ENCODE measurements around the gene SLC38A4.

SLC38A4 gene

GRCh38 chr12:46824709-46825108 is 1.1 kb downstream of the SLC38A4 start:
- H3K27ac ChIP-seq (ENCODE audit: low read depth, low read length), result no peak overlapping the region
- no peaks in the 10 kb centered on the region for H3K79me2 ChIP-seq (ENCODE audit: insufficient read depth, low read length)
- H3K4me2 ChIP-seq (ENCODE audit: low read depth, low read length, poor library complexity, severe bottlenecking), result no peak overlapping the region
- no peaks in the 10 kb centered on the region for H3K36me3 ChIP-seq (ENCODE audit: low read length)
- H3F3A ChIP-seq (ENCODE audit: insufficient read depth), result no peaks in the 10 kb centered on the region
- H4K20me1 ChIP-seq (ENCODE audit: low read depth, low read length), result no peaks in the 10 kb centered on the region
- H3K27me3 ChIP-seq (ENCODE audit: low read length), result no peaks in the 10 kb centered on the region
- H3K4me3 ChIP-seq (ENCODE audit: insufficient read depth, low read length, poor library complexity, severe bottlenecking), result no peak overlapping the region
- H3K9me2 ChIP-seq (replicated peaks; ENCODE audit: insufficient read depth, low read length), result no peaks in the 10 kb centered on the region
- TF ChIP-seq EZH2phosphoT487 (conservative IDR thresholded peaks at IDR 0.05; ENCODE audit: low read length) (no peak), CTCF (IDR thresholded peaks at IDR 0.05; ENCODE audit: insufficient read depth, low read length, poor library complexity, severe bottlenecking) (no peak)
- no peak overlapping the region for H2AFZ ChIP-seq (ENCODE audit: low read depth, low read length, severe bottlenecking)
- no peak overlapping the region for H3K9ac ChIP-seq (ENCODE audit: low read length)
- no peaks in the 10 kb centered on the region for H3K9me3 ChIP-seq (ENCODE audit: insufficient read depth, low read length)

GRCh38 chr12:46818642-46819041 is 7.2 kb downstream of the SLC38A4 start:
- Histone ChIP-seq H3K9me3 (ENCODE audit: insufficient read depth, low read length) (no peaks in the 10 kb centered on the region), H3K4me3 (ENCODE audit: insufficient read depth, low read length, poor library complexity, severe bottlenecking) (no peak overlapping the region), H3K79me2 (ENCODE audit: insufficient read depth, low read length) (no peaks in the 10 kb centered on the region)

GRCh38 chr12:46815809-46816208 is 10.0 kb downstream of the SLC38A4 start:
- Histone ChIP-seq H3K79me2 (ENCODE audit: insufficient read depth, low read length) (no peaks in the 10 kb centered on the region), H2AFZ (ENCODE audit: low read depth, low read length, severe bottlenecking) (no peak overlapping the region), H3K9ac (ENCODE audit: low read length) (no peak overlapping the region), H3F3A (ENCODE audit: insufficient read depth) (no peaks in the 10 kb centered on the region), H3K9me3 (ENCODE audit: insufficient read depth, low read length) (no peaks in the 10 kb centered on the region), H3K4me2 (ENCODE audit: low read depth, low read length, poor library complexity, severe bottlenecking) (no peak overlapping the region), H4K20me1 (ENCODE audit: low read depth, low read length) (no peaks in the 10 kb centered on the region), H3K4me3 (ENCODE audit: insufficient read depth, low read length, poor library complexity, severe bottlenecking) (no peak overlapping the region), H3K36me3 (ENCODE audit: low read length) (no peaks in the 10 kb centered on the region), H3K9me2 (replicated peaks; ENCODE audit: insufficient read depth, low read length) (no peaks in the 10 kb centered on the region), H3K27ac (ENCODE audit: low read depth, low read length) (no peak overlapping the region), H3K27me3 (ENCODE audit: low read length) (no peaks in the 10 kb centered on the region)
- no peak for TF ChIP-seq EZH2phosphoT487 (conservative IDR thresholded peaks at IDR 0.05; ENCODE audit: low read length)
- no peak for TF ChIP-seq CTCF (IDR thresholded peaks at IDR 0.05; ENCODE audit: insufficient read depth, low read length, poor library complexity, severe bottlenecking)

More at GRCh38 chr12:46818642-46819041, 7.2 kb downstream of the SLC38A4 start:
- Histone ChIP-seq H3K4me2 (ENCODE audit: low read depth, low read length, poor library complexity, severe bottlenecking) (no peak overlapping the region), H3K9me2 (replicated peaks; ENCODE audit: insufficient read depth, low read length) (no peaks in the 10 kb centered on the region), H3K9ac (ENCODE audit: low read length) (no peak overlapping the region), H3K27ac (ENCODE audit: low read depth, low read length) (no peak overlapping the region), H4K20me1 (ENCODE audit: low read depth, low read length) (no peaks in the 10 kb centered on the region), H3K36me3 (ENCODE audit: low read length) (no peaks in the 10 kb centered on the region), H2AFZ (ENCODE audit: low read depth, low read length, severe bottlenecking) (no peak overlapping the region), H3F3A (ENCODE audit: insufficient read depth) (no peaks in the 10 kb centered on the region), H3K27me3 (ENCODE audit: low read length) (no peaks in the 10 kb centered on the region)
- TF ChIP-seq CTCF (IDR thresholded peaks at IDR 0.05; ENCODE audit: insufficient read depth, low read length, poor library complexity, severe bottlenecking), result no peak

- TF ChIP-seq CTCF (IDR thresholded peaks at IDR 0.05; ENCODE audit: insufficient read depth, low read length, poor library complexity, severe bottlenecking) (no peak), EZH2phosphoT487 (conservative IDR thresholded peaks at IDR 0.05; ENCODE audit: low read length) (no peak)
- no peaks in the 10 kb centered on the region for H4K20me1 ChIP-seq (ENCODE audit: low read depth, low read length)
- H3K4me3 ChIP-seq (ENCODE audit: insufficient read depth, low read length, poor library complexity, severe bottlenecking), result no peak overlapping the region
Observed at GRCh38 chr12:46814143-46814542, 11.7 kb downstream of the SLC38A4 start.

More at GRCh38 chr12:46814143-46814542, 11.7 kb downstream of the SLC38A4 start:
- H3K27ac ChIP-seq (ENCODE audit: low read depth, low read length), result no peak overlapping the region
- no peaks in the 10 kb centered on the region for H3K79me2 ChIP-seq (ENCODE audit: insufficient read depth, low read length)
- no peaks in the 10 kb centered on the region for H3K27me3 ChIP-seq (ENCODE audit: low read length)
- no peak overlapping the region for H2AFZ ChIP-seq (ENCODE audit: low read depth, low read length, severe bottlenecking)
- no peaks in the 10 kb centered on the region for H3K36me3 ChIP-seq (ENCODE audit: low read length)
- no peak overlapping the region for H3K4me2 ChIP-seq (ENCODE audit: low read depth, low read length, poor library complexity, severe bottlenecking)
- no peaks in the 10 kb centered on the region for H3F3A ChIP-seq (ENCODE audit: insufficient read depth)
- H3K9me3 ChIP-seq (ENCODE audit: insufficient read depth, low read length), result no peaks in the 10 kb centered on the region
- H3K9me2 ChIP-seq (replicated peaks; ENCODE audit: insufficient read depth, low read length), result no peaks in the 10 kb centered on the region
- H3K9ac ChIP-seq (ENCODE audit: low read length), result no peak overlapping the region
